GM19043 (cell line): Measurements from ENCODE around the gene PANK2.
A peak's percentile ranks its signal among the peaks of the same experiment; 100 is the strongest.

Source experiments
- ATAC-seq: cut with Tn5 transposase; IDR thresholded peaks from one replicate; pipeline ENCODE4 v1.9.1; 2021; ENCODE audit warnings: low read depth; ENCODE audit not compliant: unreplicated experiment

PANK2 gene

GRCh38 chr20:3900187-3900604, 11.0 kb downstream of the PANK2 start:
- ATAC-seq: no peak

GRCh38 chr20:3901028-3901705, 12.0 kb downstream of the PANK2 start:
- no peak for ATAC-seq

- no peak for ATAC-seq
Observed at GRCh38 chr20:3901706-3902440, 12.7 kb downstream of the PANK2 start.

DNA sequence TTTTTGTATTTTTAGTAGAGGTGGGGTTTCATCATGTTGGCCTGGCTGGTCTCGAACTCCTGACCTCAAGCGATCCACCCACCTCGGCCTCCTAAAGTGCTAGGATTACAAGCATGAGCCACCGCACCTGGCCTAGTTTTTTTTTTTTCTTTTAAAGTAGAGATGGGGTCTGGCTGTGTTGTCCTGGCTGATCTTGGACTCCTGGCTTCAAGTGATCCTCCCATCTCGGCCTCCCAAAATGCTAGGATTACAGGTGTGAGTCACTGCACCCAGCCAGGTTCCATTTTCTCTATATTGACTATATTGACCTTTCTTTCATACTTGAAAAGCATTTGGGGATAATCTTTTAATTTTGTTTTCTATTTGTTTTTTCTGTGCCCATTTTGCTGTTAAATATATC, 13.3 kb downstream of the PANK2 start:
- ATAC-seq: no peak

DNA sequence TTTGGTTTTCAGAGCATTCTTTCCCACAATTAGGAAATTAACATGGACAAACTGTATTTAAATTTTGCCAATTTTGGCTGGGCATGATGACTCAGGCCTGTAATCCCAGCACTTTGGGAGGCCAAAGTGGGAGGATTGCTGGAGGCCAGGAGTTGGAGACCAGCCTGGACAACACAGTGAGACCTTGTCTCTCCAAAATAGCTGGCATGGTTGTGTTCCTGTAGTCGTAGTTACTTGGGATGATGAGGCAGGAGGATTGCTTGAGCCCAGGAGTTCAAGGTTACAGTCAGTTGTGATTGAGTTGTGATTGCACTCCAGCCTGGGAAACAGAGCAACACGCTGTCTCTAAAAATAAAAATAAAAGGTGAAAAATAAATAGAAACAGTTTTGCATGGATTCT, 15.0 kb downstream of the PANK2 start:
- ATAC-seq: no peak

DNA sequence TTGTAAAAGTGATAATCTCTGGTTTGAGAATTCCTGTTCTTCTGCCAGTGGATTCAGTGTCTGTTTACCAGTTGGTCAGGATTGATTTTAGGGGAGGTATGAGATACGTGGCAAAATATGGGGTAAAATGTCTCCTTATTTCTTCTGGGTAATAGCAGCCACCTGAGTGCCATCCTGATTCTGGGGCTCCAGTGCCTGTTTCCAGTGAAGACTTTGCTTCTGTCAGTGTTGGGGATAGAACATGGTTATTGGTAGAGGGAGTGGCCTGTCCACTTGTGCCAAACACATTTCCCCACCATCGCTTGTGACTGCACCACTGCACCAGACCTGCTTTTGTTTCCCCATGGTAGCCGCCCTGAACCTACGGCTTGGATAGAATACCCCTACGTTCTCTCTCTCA, 15.7 kb downstream of the PANK2 start:
- no peak for ATAC-seq

- peak; percentile 83 for ATAC-seq
Observed at GRCh38 chr20:3906744-3907721, 17.8 kb downstream of the PANK2 start.

GRCh38 chr20:3908667-3909066, 19.5 kb downstream of the PANK2 start:
- no peak for ATAC-seq

GRCh38 chr20:3909952-3910366, 20.8 kb downstream of the PANK2 start:
- no peak for ATAC-seq

GRCh38 chr20:3910853-3911252, 21.7 kb downstream of the PANK2 start:
- no peak for ATAC-seq

DNA sequence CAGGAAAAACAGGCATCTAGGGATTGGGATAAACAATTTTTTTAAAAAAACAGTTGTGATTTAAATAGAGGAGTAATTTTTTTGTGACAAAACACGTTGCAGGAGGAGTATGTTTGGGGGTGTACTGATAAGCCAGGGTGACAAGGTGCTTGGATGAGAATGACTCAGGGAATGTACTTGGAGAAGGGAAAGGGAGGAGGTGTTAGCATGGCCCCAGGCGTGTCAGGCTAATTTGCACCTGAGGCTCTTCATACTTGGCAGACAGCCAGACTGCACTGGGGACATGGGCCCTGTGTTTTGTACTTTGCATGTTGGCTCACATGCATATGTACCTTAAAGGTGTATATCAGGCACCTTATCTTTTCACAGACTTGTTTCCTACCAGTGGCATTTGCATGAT, 22.8 kb downstream of the PANK2 start:
- ATAC-seq: no peak

GRCh38 chr20:3914446-3914845, 25.3 kb downstream of the PANK2 start:
- ATAC-seq: no peak

DNA sequence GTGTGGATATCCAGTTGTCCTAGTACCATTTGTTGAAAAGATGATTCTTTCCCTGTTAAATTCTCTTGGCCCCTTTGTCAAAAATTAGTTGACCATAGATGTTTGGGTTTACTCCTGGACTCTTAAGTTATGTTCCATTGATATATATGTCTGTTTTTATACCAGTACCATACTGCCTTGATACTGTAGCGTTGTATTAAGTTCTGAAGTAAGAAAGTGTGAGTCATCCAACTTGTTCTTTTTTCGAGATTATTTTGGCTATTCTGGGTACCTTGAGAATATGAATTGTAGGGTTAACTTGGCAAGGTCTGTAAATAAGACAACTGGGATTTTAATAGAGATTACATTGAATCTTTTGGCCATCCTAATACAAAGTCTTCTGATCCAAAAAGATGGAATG, 26.5 kb downstream of the PANK2 start:
- ATAC-seq: no peak

- no peak for ATAC-seq
Observed at GRCh38 chr20:3916364-3916763, 27.2 kb downstream of the PANK2 start.

DNA sequence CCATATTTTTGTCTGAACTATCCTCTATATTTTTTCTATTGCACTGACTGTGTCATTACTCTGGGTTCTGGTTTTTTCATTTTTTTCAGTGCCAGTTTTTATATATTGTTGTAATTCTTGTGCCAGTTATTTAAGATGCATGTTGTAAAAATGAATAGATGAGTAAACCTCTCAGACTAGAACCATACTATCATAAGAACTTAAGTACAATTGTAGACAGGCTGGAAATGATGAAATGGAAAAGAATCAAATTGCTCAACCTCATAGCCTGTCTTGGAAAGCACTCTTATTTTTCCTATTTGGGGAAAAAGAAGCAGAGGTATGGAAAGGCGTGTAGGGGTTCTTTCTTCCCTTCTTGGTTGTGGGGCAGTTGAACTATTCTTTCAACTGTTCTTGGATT, 30.2 kb downstream of the PANK2 start:
- no peak for ATAC-seq

DNA sequence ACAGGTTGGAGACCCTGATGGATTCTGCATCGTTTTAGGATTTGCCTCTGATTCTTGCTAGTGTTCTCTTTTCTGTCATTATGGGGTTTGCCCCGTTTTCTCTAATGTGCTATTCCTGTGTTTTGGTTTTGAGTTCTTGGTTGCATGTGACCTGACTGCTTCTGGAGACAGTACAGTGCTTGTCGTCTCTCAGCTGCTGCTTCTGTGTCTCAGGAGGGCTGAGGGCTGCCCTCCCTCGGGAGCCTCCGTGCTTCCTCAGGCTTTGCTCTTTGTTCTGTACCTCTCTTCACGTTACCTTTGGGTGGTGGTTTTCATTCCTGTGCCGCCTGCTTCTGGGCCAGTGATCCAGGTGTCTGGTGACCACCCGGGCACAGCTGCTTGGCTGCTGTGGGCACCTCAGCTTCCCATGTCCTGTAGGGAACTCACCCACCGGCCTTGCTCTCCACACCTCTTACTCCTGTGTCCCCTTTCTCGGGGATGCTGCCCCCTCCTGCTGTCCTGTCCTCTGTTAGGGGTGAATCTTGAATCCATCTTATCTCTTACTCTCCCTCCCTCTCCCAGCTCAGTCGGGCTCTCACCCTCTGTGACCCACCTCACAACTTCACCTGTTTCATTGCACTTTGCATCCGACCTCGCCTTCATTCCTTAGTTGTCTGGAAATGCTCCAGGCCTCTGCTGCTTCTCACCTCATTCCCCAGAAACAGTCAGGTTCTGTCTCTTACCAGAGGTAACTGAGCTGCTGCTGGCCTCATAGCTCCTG, 33.2 kb downstream of the PANK2 start:
- ATAC-seq: no peak

DNA sequence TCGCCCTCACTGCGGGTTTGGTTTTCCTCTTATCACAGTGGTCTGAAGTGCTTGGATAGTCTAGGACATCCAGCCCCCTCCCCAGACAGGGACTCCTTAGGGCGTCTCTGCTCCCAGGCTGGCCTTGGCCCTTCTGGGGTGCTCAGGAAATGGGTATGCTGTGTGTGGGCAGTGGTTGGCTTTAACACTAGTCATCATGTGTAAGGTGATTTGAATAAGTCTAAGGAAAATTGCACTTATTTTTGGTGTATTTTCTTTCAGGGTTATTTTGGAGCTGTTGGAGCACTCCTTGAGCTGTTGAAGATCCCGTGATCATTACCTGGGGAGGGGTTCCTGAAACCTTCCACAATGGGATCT, 33.8 kb downstream of the PANK2 start:
- ATAC-seq: no peak

DNA sequence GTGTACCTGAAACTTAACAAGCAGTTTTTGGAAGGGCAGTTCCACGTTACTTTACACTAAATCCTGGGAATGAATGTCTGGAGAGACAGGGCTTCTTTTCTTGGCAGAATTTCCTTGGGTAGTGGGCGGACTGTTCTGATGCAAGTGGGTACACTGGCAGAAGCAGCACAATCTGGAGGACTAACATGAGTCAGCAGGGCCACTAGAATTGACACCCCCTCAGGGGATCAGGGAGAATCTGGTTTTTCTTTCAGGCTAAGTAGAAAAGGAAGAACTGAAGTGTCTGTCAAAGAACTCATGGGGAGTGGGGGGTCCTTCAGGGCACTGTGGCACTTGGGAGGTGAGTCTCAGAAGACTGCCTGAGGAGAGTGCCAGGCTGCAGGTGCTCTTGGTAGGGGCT, 34.6 kb downstream of the PANK2 start:
- ATAC-seq: no peak

DNA sequence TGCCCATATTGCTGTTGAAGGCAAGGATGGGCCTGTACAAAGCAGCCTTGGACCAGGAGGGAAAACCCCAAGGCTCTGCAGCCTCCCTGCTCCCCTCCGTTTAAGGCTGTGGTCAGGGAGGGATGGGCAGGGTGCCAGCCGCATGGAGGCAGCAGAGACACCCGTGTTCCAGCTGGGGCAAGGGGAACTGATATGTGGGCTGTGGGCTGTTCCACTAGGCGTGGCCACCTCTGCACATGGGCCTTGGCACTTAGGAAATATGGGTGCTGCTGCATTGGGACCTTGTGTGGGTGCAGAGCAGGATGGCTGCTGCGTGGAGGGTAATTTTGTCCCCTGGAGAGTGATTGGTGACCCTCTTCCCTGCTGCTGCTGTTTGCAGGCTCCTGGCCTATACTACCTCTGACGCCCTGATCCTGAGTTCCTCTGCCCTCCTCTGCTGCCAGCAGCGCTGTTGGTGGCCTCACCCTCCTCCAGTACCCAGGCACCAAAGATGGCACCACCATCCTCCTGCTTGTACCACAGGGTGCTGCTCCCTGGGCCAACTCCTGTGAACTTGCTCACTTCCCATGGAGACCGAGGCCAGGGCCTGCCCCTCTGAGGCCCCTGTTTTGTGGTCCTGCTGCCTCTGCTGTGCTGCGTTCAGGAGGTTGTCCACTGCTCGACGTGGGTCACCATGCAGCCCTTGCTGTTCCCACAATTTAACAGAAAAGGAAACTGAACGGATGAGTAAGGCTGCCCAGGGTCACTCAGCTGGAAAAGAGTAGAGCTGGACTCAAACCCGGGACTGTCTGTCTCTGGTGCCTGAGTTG, 35.3 kb downstream of the PANK2 start:
- no peak for ATAC-seq
